Large intestine (tissue), 12 donors: ENCODE data around the gene MORN2. TPM values are rescaled to one million over a fixed set of nuclear protein-coding genes. Genes with fewer than 3 reads are reported as not detected.
A peak's percentile ranks its signal among the peaks of the same experiment; 100 is the strongest.
"Not testable (repeated sequence)": the region's sequence is repeated elsewhere in the genome, so short reads cannot be mapped to it uniquely, and the experiment has no call there.

Experiments
- DNase-seq, 2 donors: peaks; one replicate each; pipeline versions ENCODE4 v3.0.0 to v3.0.0-alpha.2; 2013
- H3K27ac ChIP-seq: one replicate; pipeline ENCODE4 v1.5.1; 2013; ENCODE audit warnings: low read length
- H3K27me3 ChIP-seq: 2 replicates; pipeline ENCODE4 v1.6.1; 2013; ENCODE audit warnings: low read length; ENCODE audit not compliant: control insufficient read depth, insufficient read depth
- H3K36me3 ChIP-seq: 2 replicates; pipeline ENCODE4 v1.6.1; 2013; ENCODE audit warnings: low read length; ENCODE audit not compliant: control insufficient read depth, insufficient read depth
- H3K4me1 ChIP-seq: one replicate; pipeline ENCODE4 v1.6.1; 2013; ENCODE audit warnings: low read length; ENCODE audit not compliant: control insufficient read depth, insufficient read depth
- H3K4me3 ChIP-seq: one replicate; pipeline ENCODE4 v1.5.1; 2013; ENCODE audit warnings: low read length
- H3K9me3 ChIP-seq: one replicate; pipeline ENCODE4 v1.6.1; 2013; ENCODE audit warnings: mild to moderate bottlenecking, low read depth, low read length, moderate library complexity; ENCODE audit not compliant: control insufficient read depth
- WGBS: methylation state at CpG from one replicate; pipeline ENCODE4 v1.1.5; 2013; ENCODE audit warnings: low lambda C conversion rate; ENCODE audit not compliant: insufficient coverage; 5-methylcytosine and 5-hydroxymethylcytosine counted together
- long read RNA-seq, 11 donors: transcript quantifications; one replicate each; lab custom pipeline, GENCODE V29; 2026
- polyA plus RNA-seq: library from polyadenylated mRNA; unstranded; fragments of 120-200 nt; gene quantifications from one replicate; pipeline ENCODE4 v1.2.1, GENCODE V29; 2013

Gene MORN2
- polyA plus RNA-seq: 16.6 TPM
- long read RNA-seq, donor 1, partial matches to known transcripts: 0 of 3 reads
- long read RNA-seq, donor 1, other reads (novel, unspliced or antisense): 0 of 3 reads
- long read RNA-seq, donor 2, partial matches to known transcripts: 0 of 5 reads
- long read RNA-seq, donor 2, other reads (novel, unspliced or antisense): 0 of 5 reads
- long read RNA-seq, donor 3: 0 reads
- long read RNA-seq, donor 4, partial matches to known transcripts: 0 of 3 reads
- long read RNA-seq, donor 4, other reads (novel, unspliced or antisense): 0 of 3 reads
- long read RNA-seq, donor 5, transcript MORN2-201 (5 exons, 739 nt): major isoform, 7 of 7 reads
- long read RNA-seq, donor 5, partial matches to known transcripts: 0 of 7 reads
- long read RNA-seq, donor 5, other reads (novel, unspliced or antisense): 0 of 7 reads
- long read RNA-seq, donor 6, transcript MORN2-201 (5 exons, 739 nt): major isoform, 6 of 6 reads
- long read RNA-seq, donor 6, partial matches to known transcripts: 0 of 6 reads
- long read RNA-seq, donor 6, other reads (novel, unspliced or antisense): 0 of 6 reads
- long read RNA-seq, donor 7, transcript MORN2-201 (5 exons, 739 nt): major isoform, 6 of 6 reads
- long read RNA-seq, donor 7, partial matches to known transcripts: 0 of 6 reads
- long read RNA-seq, donor 7, other reads (novel, unspliced or antisense): 0 of 6 reads
- long read RNA-seq, donor 8, transcript MORN2-201 (5 exons, 739 nt): major isoform, 8 of 8 reads
- long read RNA-seq, donor 8, partial matches to known transcripts: 0 of 8 reads
- long read RNA-seq, donor 8, other reads (novel, unspliced or antisense): 0 of 8 reads
- long read RNA-seq, donor 9, transcript MORN2-201 (5 exons, 739 nt): major isoform, 11 of 11 reads
- long read RNA-seq, donor 9, partial matches to known transcripts: 0 of 11 reads
- long read RNA-seq, donor 9, other reads (novel, unspliced or antisense): 0 of 11 reads
- long read RNA-seq, donor 10, transcript MORN2-201 (5 exons, 739 nt): major isoform, 12 of 12 reads
- long read RNA-seq, donor 10, partial matches to known transcripts: 0 of 12 reads
- long read RNA-seq, donor 10, other reads (novel, unspliced or antisense): 0 of 12 reads
- long read RNA-seq, donor 11, transcript MORN2-201 (5 exons, 739 nt): major isoform, 14 of 14 reads
- long read RNA-seq, donor 11, partial matches to known transcripts: 0 of 14 reads
- long read RNA-seq, donor 11, other reads (novel, unspliced or antisense): 0 of 14 reads

- peak within 1 kb of the TSS; percentile 91 for H3K4me3 ChIP-seq
- peaks cover 6% of the 10 kb centered on the region for H3K4me1 ChIP-seq
- H3K36me3 ChIP-seq: peaks cover 3% of the 10 kb centered on the region
- peaks cover 1% of the 10 kb centered on the region for H3K9me3 ChIP-seq
- DNase-seq: peak; percentile 79 to 92
- no CpG with 5 or more reads among the region's 52 CpGs for WGBS
- H3K27ac ChIP-seq: peak within 1 kb of the TSS; percentile 56
- no peaks in the 10 kb centered on the region for H3K27me3 ChIP-seq
Observed at GRCh38 chr2:38875576-38876367, at the start of gene MORN2, which contains the start of gene DHX57. TSS of gene MORN2 (plus strand) at chr2:38875976. TSS of gene DHX57 (minus strand) at chr2:38875934. CDS start at chr2:38868405, 7,529 bp downstream.

- peaks cover 35% of the 10 kb centered on the region for H3K36me3 ChIP-seq
- H3K27ac ChIP-seq, DNase-seq, H3K4me3 ChIP-seq, H3K9me3 ChIP-seq, H3K27me3 ChIP-seq, H3K4me1 ChIP-seq: not testable (repeated sequence)
- WGBS: no CpG with 5 or more reads among the region's 10 CpGs
Observed at GRCh38 chr2:38827539-38828145, 48.1 kb upstream of the MORN2 start.

DNA sequence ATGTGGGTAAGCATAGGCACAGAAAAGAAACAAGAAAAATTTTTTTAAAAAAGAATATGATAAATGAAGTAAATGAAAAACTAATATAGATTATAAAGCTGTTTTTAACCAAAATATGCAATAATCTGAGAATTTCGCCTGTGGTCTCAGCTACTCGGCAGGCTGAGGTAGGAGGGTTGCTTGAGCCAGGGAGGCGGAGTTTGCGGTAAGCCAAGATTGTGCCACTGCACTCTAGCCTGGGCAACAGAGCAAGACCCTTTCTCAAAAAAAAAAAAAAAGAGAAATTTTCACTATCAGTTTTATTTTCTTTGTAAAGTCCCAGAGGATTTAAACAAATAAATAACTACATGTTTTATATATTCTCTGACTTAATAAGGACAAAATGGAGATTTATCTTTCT is 47.3 kb upstream of the MORN2 start:
- H3K27me3 ChIP-seq: no peaks in the 10 kb centered on the region
- no CpG with 5 or more reads among the region's 4 CpGs for WGBS
- DNase-seq: no peak
- no peak overlapping the region for H3K4me3 ChIP-seq
- no peaks in the 10 kb centered on the region for H3K9me3 ChIP-seq
- no peaks in the 10 kb centered on the region for H3K4me1 ChIP-seq
- H3K27ac ChIP-seq: no peak overlapping the region
- H3K36me3 ChIP-seq: peaks cover 31% of the 10 kb centered on the region

DNA sequence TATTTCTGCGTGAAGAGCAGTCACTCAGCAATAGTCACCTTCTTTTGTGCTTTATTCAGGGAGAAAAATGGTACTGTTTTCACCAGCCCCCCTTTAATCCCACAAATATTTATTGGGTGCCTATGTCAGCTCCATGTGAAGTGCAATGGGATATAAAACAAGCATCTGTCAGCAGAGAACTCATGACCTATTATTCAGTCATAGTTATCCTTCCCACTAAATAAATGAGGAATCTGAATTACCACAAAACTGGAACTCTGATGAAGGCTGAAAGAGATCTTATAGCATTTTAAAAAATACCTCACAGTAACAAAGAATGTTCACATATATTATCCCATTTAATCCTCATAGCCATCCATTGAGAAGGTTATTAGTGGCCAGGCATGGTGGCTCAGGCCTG is 45.8 kb upstream of the MORN2 start:
- Histone ChIP-seq H3K9me3 (no peaks in the 10 kb centered on the region), H3K27ac (no peak overlapping the region), H3K36me3 (peaks cover 28% of the 10 kb centered on the region), H3K27me3 (no peaks in the 10 kb centered on the region), H3K4me1 (no peaks in the 10 kb centered on the region), H3K4me3 (no peak overlapping the region)
- no CpG with 5 or more reads among the region's 1 CpG for WGBS
- DNase-seq: no peak

GRCh38 chr2:38830526-38831159 is 45.1 kb upstream of the MORN2 start:
- peaks cover 28% of the 10 kb centered on the region for H3K36me3 ChIP-seq
- no peaks in the 10 kb centered on the region for H3K9me3 ChIP-seq
- no peak overlapping the region for H3K27ac ChIP-seq
- WGBS: 100% methylated on average over 2 of the region's 6 CpGs
- no peaks in the 10 kb centered on the region for H3K27me3 ChIP-seq
- H3K4me3 ChIP-seq: no peak overlapping the region
- no peaks in the 10 kb centered on the region for H3K4me1 ChIP-seq
- DNase-seq: no peak

- peaks cover 30% of the 10 kb centered on the region for H3K36me3 ChIP-seq
- no peaks in the 10 kb centered on the region for H3K9me3 ChIP-seq
- WGBS: no CpG with 5 or more reads among the region's 1 CpG
- H3K27me3 ChIP-seq: no peaks in the 10 kb centered on the region
- no peaks in the 10 kb centered on the region for H3K4me1 ChIP-seq
- H3K27ac ChIP-seq: no peak overlapping the region
- peak in 1 of 2 donors; percentile 20 for DNase-seq
- H3K4me3 ChIP-seq: no peak overlapping the region
Observed at GRCh38 chr2:38835015-38835601, 40.7 kb upstream of the MORN2 start.

DNA sequence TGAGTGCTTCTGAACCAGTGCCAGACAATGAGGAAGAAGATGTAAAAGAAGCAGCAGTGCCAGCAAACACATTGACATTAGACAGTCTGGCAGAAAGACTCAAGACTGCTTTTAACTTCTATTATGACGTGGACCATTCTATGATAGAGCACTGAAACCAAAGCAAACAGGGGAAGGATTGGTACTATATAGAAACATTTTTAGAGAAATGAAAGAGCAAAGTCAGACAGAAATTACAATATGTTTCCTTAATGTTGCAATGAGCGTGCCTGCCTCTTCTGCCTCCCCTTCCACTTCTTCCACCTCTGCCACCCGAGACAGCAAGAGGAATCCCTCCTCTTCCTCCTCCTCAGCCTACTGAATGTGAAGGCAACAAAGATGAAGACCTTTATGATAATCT is 39.8 kb upstream of the MORN2 start:
- H3K27ac ChIP-seq: no peak overlapping the region
- H3K4me1 ChIP-seq: no peaks in the 10 kb centered on the region
- 89% methylated on average over 2 of the region's 3 CpGs for WGBS
- peaks cover 28% of the 10 kb centered on the region for H3K36me3 ChIP-seq
- H3K4me3 ChIP-seq: no peak overlapping the region
- DNase-seq: no peak
- no peaks in the 10 kb centered on the region for H3K9me3 ChIP-seq
- no peaks in the 10 kb centered on the region for H3K27me3 ChIP-seq

DNA sequence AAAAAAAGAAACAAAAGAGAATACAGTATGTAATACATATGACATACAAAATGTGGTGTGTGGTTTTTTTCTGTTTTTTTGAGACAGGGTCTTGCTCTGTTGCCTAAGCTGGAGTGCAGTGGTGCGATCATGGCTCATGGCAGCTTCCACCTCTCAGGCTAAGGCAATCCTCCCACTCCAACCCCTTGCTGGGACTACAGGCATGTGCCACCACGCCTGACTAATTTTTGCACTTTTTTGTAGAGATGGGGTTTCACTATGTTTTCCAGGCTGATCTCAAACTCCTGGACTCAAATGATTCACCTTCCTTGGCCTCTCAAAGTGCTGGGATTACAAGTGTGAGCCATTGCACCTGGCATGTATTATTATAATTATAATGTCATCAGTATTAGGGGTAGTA is 39.0 kb upstream of the MORN2 start:
- no peaks in the 10 kb centered on the region for H3K27me3 ChIP-seq
- no CpG with 5 or more reads among the region's 2 CpGs for WGBS
- H3K27ac ChIP-seq: no peak overlapping the region
- H3K4me1 ChIP-seq: no peaks in the 10 kb centered on the region
- H3K4me3 ChIP-seq: no peak overlapping the region
- H3K9me3 ChIP-seq: no peaks in the 10 kb centered on the region
- peaks cover 33% of the 10 kb centered on the region for H3K36me3 ChIP-seq
- DNase-seq: no peak

DNA sequence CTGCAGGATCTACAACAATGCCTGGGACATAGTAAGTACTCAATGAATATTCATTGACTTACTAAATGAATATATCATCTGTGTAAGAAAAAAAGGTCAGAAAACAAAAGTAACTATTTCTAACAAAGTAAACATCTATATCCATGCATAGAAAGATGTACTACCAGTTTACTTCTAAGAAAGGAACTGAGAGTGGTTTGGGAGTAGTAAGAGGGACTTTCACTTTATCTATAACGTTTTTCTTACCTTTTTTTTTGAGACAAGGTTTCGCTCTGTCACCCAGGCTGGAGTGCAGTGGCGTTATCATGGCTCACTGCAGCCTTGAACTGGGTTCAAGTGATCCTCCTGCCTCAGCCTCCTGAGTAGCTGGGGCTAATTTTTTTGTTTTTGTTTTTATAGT is 25.7 kb upstream of the MORN2 start:
- no peaks in the 10 kb centered on the region for H3K9me3 ChIP-seq
- WGBS: 96% methylated on average over 3 of the region's 3 CpGs

More for the DNA sequence above, 25.7 kb upstream of the MORN2 start:
- Histone ChIP-seq H3K27ac (no peak overlapping the region), H3K4me1 (no peaks in the 10 kb centered on the region), H3K36me3 (peaks cover 26% of the 10 kb centered on the region), H3K4me3 (no peak overlapping the region), H3K27me3 (no peaks in the 10 kb centered on the region)
- DNase-seq: no peak
